ENCODE results near the gene TTLL3.

Gene TTLL3

GRCh38 chr3:9876991-9877390, 66.9 kb downstream of the TTLL3 start:
- Mint-ChIP-seq H3K27ac (no peak overlapping the region), H3K36me3 (ENCODE audit: low read depth) (no peaks in the 10 kb centered on the region), H3K27me3 (no peaks in the 10 kb centered on the region), H3K9me3 (no peaks in the 10 kb centered on the region), H3K4me3 (no peak overlapping the region), H3K4me1 (ENCODE audit: low read depth) (no peaks in the 10 kb centered on the region)

GRCh38 chr3:9878700-9879099, 68.6 kb downstream of the TTLL3 start:
- no peaks in the 10 kb centered on the region for H3K4me1 Mint-ChIP-seq (ENCODE audit: low read depth)
- H3K36me3 Mint-ChIP-seq (ENCODE audit: low read depth), result no peaks in the 10 kb centered on the region
- H3K27ac Mint-ChIP-seq, result no peak overlapping the region
- no peaks in the 10 kb centered on the region for H3K9me3 Mint-ChIP-seq
- no peaks in the 10 kb centered on the region for H3K27me3 Mint-ChIP-seq
- no peak overlapping the region for H3K4me3 Mint-ChIP-seq

- H3K4me3 Mint-ChIP-seq, result no peak within 1 kb of the TSS
- no peaks in the 10 kb centered on the region for H3K4me1 Mint-ChIP-seq (ENCODE audit: low read depth)
- H3K27ac Mint-ChIP-seq, result no peak within 1 kb of the TSS
- no peaks in the 10 kb centered on the region for H3K36me3 Mint-ChIP-seq (ENCODE audit: low read depth)
- H3K27me3 Mint-ChIP-seq, result no peaks in the 10 kb centered on the region
- no peaks in the 10 kb centered on the region for H3K9me3 Mint-ChIP-seq
These were observed 69.9 kb downstream of the TTLL3 start, which contains the start of gene CIDEC for GRCh38 chr3:9879830-9880549. CIDEC (minus strand) TSS chr3:9880253; CDS start chr3:9878486, 1,767 bp downstream.

- Mint-ChIP-seq H3K27me3 (no peaks in the 10 kb centered on the region), H3K4me3 (no peak overlapping the region), H3K9me3 (no peaks in the 10 kb centered on the region), H3K36me3 (ENCODE audit: low read depth) (no peaks in the 10 kb centered on the region), H3K4me1 (ENCODE audit: low read depth) (no peaks in the 10 kb centered on the region), H3K27ac (no peak overlapping the region)
These were observed 71.4 kb downstream of the TTLL3 start for GRCh38 chr3:9881441-9881840.

GRCh38 chr3:9883706-9884554, 73.9 kb downstream of the TTLL3 start:
- no peak overlapping the region for H3K4me3 Mint-ChIP-seq
- no peaks in the 10 kb centered on the region for H3K36me3 Mint-ChIP-seq (ENCODE audit: low read depth)
- no peak overlapping the region for H3K27ac Mint-ChIP-seq
- H3K27me3 Mint-ChIP-seq, result no peaks in the 10 kb centered on the region
- no peaks in the 10 kb centered on the region for H3K4me1 Mint-ChIP-seq (ENCODE audit: low read depth)
- no peaks in the 10 kb centered on the region for H3K9me3 Mint-ChIP-seq

GRCh38 chr3:9884555-9885165, 74.6 kb downstream of the TTLL3 start:
- Mint-ChIP-seq H3K4me3 (no peak overlapping the region), H3K9me3 (no peaks in the 10 kb centered on the region), H3K4me1 (ENCODE audit: low read depth) (peaks cover under 1% of the 10 kb centered on the region)

More at GRCh38 chr3:9884555-9885165, 74.6 kb downstream of the TTLL3 start:
- Mint-ChIP-seq H3K36me3 (ENCODE audit: low read depth) (no peaks in the 10 kb centered on the region), H3K27ac (no peak overlapping the region), H3K27me3 (no peaks in the 10 kb centered on the region)

All from stimulated activated naive CD8-positive, alpha-beta T cell treated with anti-CD3 and anti-CD28 coated beads, Interleukin-15, Interleukin-2, amounts not matched to agents 100 ng/mL and 50 ng/mL, for 24 hours (primary cell).